Neutrophil (primary cell): ENCODE results near the gene WASF1.
A peak's percentile ranks its signal among the peaks of the same experiment; 100 is the strongest.

Experiments used
- H3K27ac ChIP-seq: fragments of 200-600 bp; sonication (generic); 2 replicates; pipeline ENCODE4 v1.5.1; 2016; ENCODE audit warnings: mild to moderate bottlenecking, moderate library complexity
- H3K27me3 ChIP-seq: fragments of 200-600 bp; sonication (generic); 2 replicates; pipeline ENCODE4 v1.6.0; 2016; ENCODE audit warnings: mild to moderate bottlenecking
- H3K36me3 ChIP-seq: fragments of 200-600 bp; sonication (generic); 2 replicates; pipeline ENCODE4 v1.5.1; 2017
- H3K4me1 ChIP-seq, 2 experiments: fragments of 200-600 bp in 1 of 2; sonication (generic) in 1 of 2; 1 replicate in 1 of 2; 2 replicates in 1 of 2; pipeline versions ENCODE4 v1.5.1 to v1.6.1; 2013 to 2016; ENCODE audit warnings: low read depth in 1 of 2, low read length in 1 of 2, mild to moderate bottlenecking in 1 of 2, moderate library complexity in 1 of 2; ENCODE audit not compliant: control insufficient read depth in 1 of 2, insufficient read depth in 1 of 2
- H3K4me3 ChIP-seq, 2 experiments: fragments of 200-600 bp in 1 of 2; sonication (generic) in 1 of 2; 1 replicate in 1 of 2; 2 replicates in 1 of 2; pipeline ENCODE4 v1.5.1; 2013 to 2016; ENCODE audit warnings: low read depth in 1 of 2, low read length in 1 of 2, mild to moderate bottlenecking in 1 of 2, moderate library complexity in 1 of 2
- H3K9me3 ChIP-seq: fragments of 200-600 bp; sonication (generic); 2 replicates; pipeline ENCODE4 v1.5.1; 2016
- CTCF ChIP-seq: fragments of 200-600 bp; sonication (generic); IDR thresholded peaks from 2 replicates; pipeline ENCODE4 v1.5.1; 2016; ENCODE audit warnings: antibody characterized with exemption

WASF1 gene

GRCh38 chr6:110179406-110180227 is at the start of gene WASF1:
WASF1 (minus strand) TSS chr6:110179670; CDS start chr6:110127601, 52,069 bp downstream.
- Histone ChIP-seq H3K4me3 (peak within 1 kb of the TSS; percentile 94 to 98), H3K4me1 (peaks cover 37 to 43% of the 10 kb centered on the region in 2 experiments), H3K9me3 (no peaks in the 10 kb centered on the region), H3K27ac (peak within 1 kb of the TSS; percentile 87), H3K36me3 (no peaks in the 10 kb centered on the region), H3K27me3 (peaks cover 30% of the 10 kb centered on the region)
- peak; percentile 51 for TF ChIP-seq CTCF

- Histone ChIP-seq H3K4me3 (no peak overlapping the region), H3K4me1 (no peaks in the 10 kb centered on the region), H3K27me3 (no peaks in the 10 kb centered on the region), H3K36me3 (peaks cover 85% of the 10 kb centered on the region), H3K9me3 (no peaks in the 10 kb centered on the region), H3K27ac (no peak overlapping the region)
- TF ChIP-seq CTCF: no peak
These were observed 46.8 kb upstream of the WASF1 start for GRCh38 chr6:110226261-110226660.

DNA sequence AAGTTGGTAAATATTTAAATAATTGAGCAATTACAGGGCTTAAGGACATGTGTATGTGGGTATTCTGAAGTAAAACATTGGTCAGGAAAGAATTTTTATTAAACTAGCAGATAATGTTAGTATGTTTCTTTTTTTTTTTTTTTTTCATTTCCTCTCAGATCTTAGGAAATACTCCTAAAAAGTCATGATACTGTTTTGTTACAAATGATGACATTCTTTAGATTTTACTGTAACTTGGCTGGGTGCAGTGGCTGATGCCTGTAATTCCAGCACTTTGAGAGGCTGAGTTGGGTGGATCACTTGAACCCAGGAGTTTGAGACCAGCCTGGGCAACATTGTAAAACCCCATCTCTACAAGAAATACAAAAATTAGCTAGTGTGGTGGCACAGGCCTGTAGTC is 42.3 kb upstream of the WASF1 start:
- H3K9me3 ChIP-seq: no peaks in the 10 kb centered on the region
- peaks cover 93% of the 10 kb centered on the region for H3K36me3 ChIP-seq
- no peak overlapping the region for H3K4me3 ChIP-seq
- no peak for TF ChIP-seq CTCF
- no peaks in the 10 kb centered on the region for H3K27me3 ChIP-seq
- H3K27ac ChIP-seq: no peak overlapping the region
- no peaks in the 10 kb centered on the region for H3K4me1 ChIP-seq

DNA sequence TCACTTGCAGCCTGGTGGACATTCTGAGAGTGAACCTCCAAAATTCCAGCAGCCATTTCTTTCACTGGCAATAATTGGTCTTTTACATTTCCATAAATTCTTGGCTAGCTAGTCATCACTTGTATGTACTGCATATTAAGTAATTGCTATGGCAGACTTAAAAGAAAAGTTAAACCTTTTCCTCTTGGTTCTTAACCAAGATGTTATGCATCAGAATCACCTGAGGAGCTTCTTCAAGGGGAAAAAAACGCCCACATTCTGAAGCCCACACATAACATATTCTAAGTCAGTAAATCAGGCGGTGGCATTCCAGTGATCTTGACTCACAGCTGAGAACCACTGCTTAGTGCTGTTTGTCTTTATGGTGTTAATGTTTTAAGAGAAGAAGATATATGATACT is 37.8 kb upstream of the WASF1 start:
- Histone ChIP-seq H3K36me3 (peaks cover 96% of the 10 kb centered on the region), H3K27ac (no peak overlapping the region)
- TF ChIP-seq CTCF: no peak

DNA sequence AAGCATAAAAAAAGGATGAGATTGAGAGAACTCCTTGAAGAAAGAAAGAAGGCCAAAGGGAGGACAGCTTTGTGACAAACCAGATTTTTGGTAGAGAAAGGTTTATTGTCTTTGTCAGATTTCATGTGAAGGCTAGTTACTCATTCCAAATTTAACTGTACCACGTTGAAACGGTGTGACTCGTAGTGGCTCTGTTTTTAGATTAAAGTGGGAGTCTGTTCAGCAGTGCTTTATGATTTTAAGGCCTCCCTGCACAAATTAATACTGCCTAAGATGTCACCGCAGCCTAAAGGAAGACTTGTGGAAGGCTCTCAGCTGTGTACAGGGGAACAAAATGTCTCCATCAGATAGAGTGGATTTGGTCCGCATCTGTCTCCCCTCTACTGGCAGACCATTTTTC is 36.7 kb upstream of the WASF1 start:
- peaks cover 98% of the 10 kb centered on the region for H3K36me3 ChIP-seq
- H3K9me3 ChIP-seq: no peaks in the 10 kb centered on the region
- no peaks in the 10 kb centered on the region for H3K4me1 ChIP-seq
- no peak for TF ChIP-seq CTCF
- H3K27ac ChIP-seq: no peak overlapping the region
- H3K27me3 ChIP-seq: no peaks in the 10 kb centered on the region
- no peak overlapping the region for H3K4me3 ChIP-seq

More for the DNA sequence above, 37.8 kb upstream of the WASF1 start:
- no peak overlapping the region for H3K4me3 ChIP-seq
- H3K9me3 ChIP-seq: no peaks in the 10 kb centered on the region
- H3K27me3 ChIP-seq: no peaks in the 10 kb centered on the region
- no peaks in the 10 kb centered on the region for H3K4me1 ChIP-seq
